K562 (cell line): ENCODE data around the gene PRKCE. TPM values are rescaled to one million over a fixed set of nuclear protein-coding genes. Genes with fewer than 3 reads are reported as not detected.

Experiments
- ATAC-seq: fragments of 200-7000 bp; cut with Tn5 transposase; 3 replicates; pipeline ENCODE4 v1.9.1; 2020; ENCODE audit warnings: moderate library complexity
- BruUV-seq: library from RNA; stranded (reverse); fragments of 400-500 nt; replicated peaks from 2 replicates; lab custom pipeline; 2021; lab: Mats Ljungman, UMichigan
- CTCF ChIA-PET: fragments of 300-600 bp; formaldehyde crosslinking; extraction: SDS; loops from one replicate; lab custom pipeline; 2021; ENCODE audit warnings: low intra/inter-chr PET ratio; lab: Yijun Ruan, JAX
- POLR2A ChIA-PET: fragments of 300-600, 350-650 bp; sonication (Branson Sonifier 250); formaldehyde crosslinking; extraction: SDS; loops from one replicate; lab custom pipeline; 2021; ENCODE audit warnings: antibody characterized with exemption, inconsistent platforms; lab: Yijun Ruan, JAX
- DNase-seq, 4 experiments: peaks; one replicate each; pipeline versions ENCODE4 v3.0.0 to v3.0.0-alpha.2; 2011 to 2018; ENCODE audit warnings: low spot score in 3 of 4, mixed read lengths in 3 of 4; ENCODE audit errors: extremely low read depth in 1 of 4
- FAIRE-seq: peaks from 2 replicates; lab custom pipeline; 2011; peaks lifted over from hg19 to GRCh38; lab: Jason Lieb, UNC
- H2AFZ ChIP-seq: 2 replicates; pipeline ENCODE4 v1.6.0; 2011; ENCODE audit warnings: low read depth, low read length, control low read depth, inconsistent platforms
- H3K27ac ChIP-seq: fragments of 200-600 bp; 3 replicates; pipeline ENCODE4 v1.8.0; 2011; ENCODE audit warnings: low read depth, mild to moderate bottlenecking, control low read depth, inconsistent platforms, low read length, moderate library complexity, mixed read lengths; ENCODE audit errors: extremely low read depth
- H3K27me3 ChIP-seq, 2 experiments: fragments of 300-600 bp in 1 of 2; 2 replicates in 1 of 2; 3 replicates in 1 of 2; pipeline versions ENCODE4 v1.6.0 to v1.8.0; 2011; ENCODE audit warnings: inconsistent platforms in 2 of 2, low read length in 2 of 2, mild to moderate bottlenecking in 1 of 2, mixed read lengths in 1 of 2, moderate library complexity in 1 of 2; ENCODE audit not compliant: control insufficient read depth in 2 of 2, insufficient read depth in 2 of 2
- H3K36me3 ChIP-seq: fragments of 300-600 bp; 3 replicates; pipeline ENCODE4 v1.8.0; 2011; ENCODE audit warnings: mild to moderate bottlenecking, low read length, inconsistent platforms; ENCODE audit not compliant: control insufficient read depth, insufficient read depth
- H3K4me1 ChIP-seq, 2 experiments: fragments of 200-600 bp in 1 of 2; replicated peaks in 1 of 2; 2 replicates in 1 of 2; 3 replicates in 1 of 2; pipeline versions ENCODE4 v1.5.1 to v1.8.0; 2011; ENCODE audit warnings: inconsistent platforms in 2 of 2, low read length in 2 of 2, mild to moderate bottlenecking in 1 of 2, mixed read lengths in 1 of 2, moderate library complexity in 1 of 2; ENCODE audit not compliant: control insufficient read depth in 2 of 2, insufficient read depth in 2 of 2
- H3K4me2 ChIP-seq: 2 replicates; pipeline ENCODE4 v1.6.1; 2011; ENCODE audit warnings: low read length, control low read depth, inconsistent platforms, mixed read lengths; ENCODE audit not compliant: insufficient read depth
- H3K4me3 ChIP-seq: fragments of 200-600 bp; sonication (generic), shearing (Covaris generic); 2 replicates; pipeline ENCODE4 v1.5.1; 2016; ENCODE audit warnings: control low read depth, inconsistent platforms
- H3K79me2 ChIP-seq: fragments of 200-600 bp; 3 replicates; pipeline ENCODE4 v1.8.0; 2011; ENCODE audit warnings: low read length, inconsistent platforms; ENCODE audit not compliant: control insufficient read depth, insufficient read depth
- H3K9ac ChIP-seq, 2 experiments: 2 replicates each; pipeline versions ENCODE4 v1.6.0 to v1.6.1; 2011; ENCODE audit warnings: low read depth in 2 of 2, low read length in 2 of 2, control low read depth in 1 of 2, inconsistent platforms in 1 of 2, mild to moderate bottlenecking in 1 of 2, mixed read lengths in 1 of 2; ENCODE audit not compliant: insufficient read depth in 1 of 2
- H3K9me1 ChIP-seq: one replicate; pipeline ENCODE4 v1.6.0; 2011; ENCODE audit warnings: inconsistent platforms, mild to moderate bottlenecking, low read length, moderate library complexity; ENCODE audit not compliant: control insufficient read depth, insufficient read depth
- H3K9me3 ChIP-seq: replicated peaks from 2 replicates; pipeline ENCODE4 v1.5.1; 2011; ENCODE audit warnings: low read depth, low read length, inconsistent platforms; ENCODE audit not compliant: control insufficient read depth, insufficient read depth
- H4K20me1 ChIP-seq: replicated peaks from 2 replicates; pipeline ENCODE4 v1.6.1; 2011; ENCODE audit warnings: low read length, inconsistent platforms, mixed read lengths; ENCODE audit not compliant: control insufficient read depth, insufficient read depth
- CREB3 ChIP-seq: fragments of 450-650 bp; conservative IDR thresholded peaks from 2 replicates; pipeline ENCODE4 v1.6.1; 2016; ENCODE audit warnings: missing genetic modification characterization, low read depth, mild to moderate bottlenecking, missing compliant biosample characterization, moderate library complexity
- CTBP1 ChIP-seq: fragments of 450-650 bp; IDR thresholded peaks from 2 replicates; pipeline ENCODE4 v1.6.1; 2016; ENCODE audit warnings: borderline replicate concordance
- EP300 ChIP-seq: IDR thresholded peaks from 2 replicates; pipeline ENCODE4 v1.6.1; 2012; ENCODE audit warnings: low read length, improper control_type of control experiment
- ETS1 ChIP-seq: conservative IDR thresholded peaks from 2 replicates; pipeline ENCODE4 v1.6.1; 2011; ENCODE audit warnings: low read depth, mild to moderate bottlenecking, low read length; ENCODE audit not compliant: control insufficient read depth
- FOXJ2 ChIP-seq: fragments of 200-800 bp; sonication (Bioruptor generic); IDR thresholded peaks from 2 replicates; pipeline ENCODE4 v1.6.1; 2016; ENCODE audit warnings: missing genetic modification characterization, missing compliant biosample characterization
- KLF13 ChIP-seq: fragments of 450-650 bp; IDR thresholded peaks from 2 replicates; pipeline ENCODE4 v1.6.1; 2016; ENCODE audit warnings: missing genetic modification characterization, low read depth, mild to moderate bottlenecking, missing compliant biosample characterization, moderate library complexity, borderline replicate concordance
- MNT ChIP-seq, 2 experiments: fragments of 450-650 bp; conservative IDR thresholded peaks; 2 replicates each; pipeline ENCODE4 v1.6.1; 2017; ENCODE audit warnings: mild to moderate bottlenecking in 2 of 2, moderate library complexity in 2 of 2
- PURB ChIP-seq: sonication (generic); formaldehyde crosslinking; IDR thresholded peaks from 2 replicates; pipeline ENCODE4 v1.9.0; 2021; ENCODE audit warnings: low read depth, mild to moderate bottlenecking, missing genetic modification reagents
- RFX7 ChIP-seq: fragments of 250-450 bp; sonication (Bioruptor Pico); IDR thresholded peaks from 2 replicates; pipeline ENCODE4 v1.5.1; 2021; ENCODE audit warnings: mild to moderate bottlenecking
- SIN3A ChIP-seq, 2 experiments: fragments of 150-350 bp in 1 of 2; IDR thresholded peaks; 2 replicates each; pipeline ENCODE4 v1.6.1; 2011 to 2016; ENCODE audit warnings: borderline replicate concordance in 2 of 2, low read depth in 2 of 2, low read length in 2 of 2, mild to moderate bottlenecking in 2 of 2, moderate library complexity in 2 of 2; ENCODE audit not compliant: control insufficient read depth in 1 of 2
- SLC30A9 ChIP-seq: fragments of 250-450 bp; sonication (Bioruptor Pico); IDR thresholded peaks from 2 replicates; pipeline ENCODE4 v1.8.0; 2022; ENCODE audit warnings: mild to moderate bottlenecking, moderate library complexity
- TRIM28 ChIP-seq: fragments of 450-650 bp; IDR thresholded peaks from 2 replicates; pipeline ENCODE4 v1.6.1; 2017
- XRCC5 ChIP-seq: fragments of 200-400 bp; formaldehyde crosslinking; IDR thresholded peaks from 2 replicates; pipeline ENCODE4 v1.6.1; 2017; ENCODE audit warnings: low read depth, mild to moderate bottlenecking, low read length
- ZC3H4 ChIP-seq: sonication (generic); formaldehyde crosslinking; IDR thresholded peaks from 2 replicates; pipeline ENCODE4 v1.9.0; 2021; ENCODE audit warnings: missing genetic modification reagents, borderline replicate concordance
- ZNF354B ChIP-seq: fragments of 250-450 bp; sonication (Bioruptor Pico); IDR thresholded peaks from 2 replicates; pipeline ENCODE4 v1.4.0; 2020
- ZNF589 ChIP-seq: fragments of 200-800 bp; sonication (Bioruptor generic); IDR thresholded peaks from 2 replicates; pipeline ENCODE4 v1.6.1; 2016; ENCODE audit warnings: low read depth, missing genetic modification characterization, missing compliant biosample characterization
- ZNF639 ChIP-seq, 2 experiments: fragments of 200-800 bp in 1 of 2; sonication (Bioruptor generic) in 1 of 2; sonication (generic) in 1 of 2; formaldehyde crosslinking in 1 of 2; IDR thresholded peaks in 1 of 2; conservative IDR thresholded peaks in 1 of 2; 2 replicates each; pipeline versions ENCODE4 v1.5.0 to v1.6.1; 2016 to 2020; ENCODE audit warnings: missing compliant biosample characterization in 1 of 2, missing genetic modification characterization in 1 of 2, missing genetic modification reagents in 1 of 2
- WGBS: fragments of 100-300 bp; shearing (Covaris generic); methylation state at CpG from one replicate; pipeline ENCODE4 v1.1.6; 2016; ENCODE audit warnings: low coverage, mixed read lengths; ENCODE audit not compliant: insufficient coverage; ENCODE audit errors: missing lambda C conversion rate; 5-methylcytosine and 5-hydroxymethylcytosine counted together
- in situ Hi-C: fragments of 300-500 bp; cut with MboI; formaldehyde crosslinking; loops from 4 replicates; pipeline ENCODE4 v1.15.0; 2018; ENCODE audit warnings: inconsistent platforms, mixed read lengths
- intact Hi-C: fragments of 100-400 bp; cut with micrococcal nuclease; formaldehyde crosslinking; loops from 2 replicates; pipeline ENCODE4 v1.14.2; 2022
- polyA plus RNA-seq, 8 experiments: library from polyadenylated mRNA; depleted of rRNA in 4 of 8; stranded (reverse) in 5 of 8; unstranded in 3 of 8; fragments of >200 nt; fragmentation: Nextera tagmentation in 2 of 8; fragmentation: Illumina TruSeq in 1 of 8; extraction: Ambion mirVana in 2 of 8; extraction: Trizol in 1 of 8; gene quantifications; 2 replicates each; pipeline versions ENCODE4 v1.2.1 to v1.2.3, GENCODE V29; 2011 to 2014; ENCODE audit warnings: inconsistent platforms in 1 of 8, missing spikeins in 1 of 8
- total RNA-seq, 7 experiments: library from RNA; depleted of rRNA in 6 of 7; stranded (reverse); fragments of >200 nt in 6 of 7; fragmentation: Illumina TruSeq in 2 of 7; extraction: Trizol in 2 of 7; gene quantifications; 2 replicates each; pipeline versions ENCODE4 v1.2.1 to v1.2.3, GENCODE V29; 2011 to 2021; ENCODE audit warnings: low replicate concordance in 1 of 7

PRKCE gene
- total and polyA plus RNA-seq, 9 of the 15 experiments (the other 6 are each of a cell fraction or from before 2014, with no cell fraction given): 0.06 to 1.0 (median 0.22) TPM; not detected in 1

GRCh38 chr2:45867800-45868199 lies 216.3 kb downstream of the PRKCE start:
- CTCF ChIA-PET: interaction anchor here (0.6 kb wide), 1 partner anchor 129 kb away, joined by 3 read pairs; no protein-coding TSS in a partner anchor
- WGBS: 7% methylated on average over 4 of the region's 4 CpGs
- POLR2A ChIA-PET: no interaction called here
- TF ChIP-seq ZNF589 (CRISPR knock-in tag) (no peak), KLF13 (no peak), CTBP1 (no peak), ZNF354B (no peak), SIN3A (IDR thresholded peaks at IDR 0.05; ENCODE audit: borderline replicate concordance in 2 of 2, control insufficient read depth in 1 of 2, low read depth in 2 of 2, low read length in 2 of 2) (no peak), FOXJ2 (tag) (no peak), CREB3 (tag) (no peak), ZC3H4 (CRISPR knock-in tag) (no peak), ZNF639 (CRISPR knock-in tag; conservative IDR thresholded peaks at IDR 0.05 in 1 of 2, IDR thresholded peaks at IDR 0.05 in 1 of 2) (no peak), PURB (CRISPR knock-in tag) (no peak), EP300 (no peak), SLC30A9 (CRISPR knock-in tag) (no peak), ETS1 (no peak), RFX7 (no peak), MNT (conservative IDR thresholded peaks at IDR 0.05) (no peak), XRCC5 (no peak), TRIM28 (no peak)

More at GRCh38 chr2:45867800-45868199, 216.3 kb downstream of the PRKCE start:
- FAIRE-seq (no peak), ATAC-seq (no peak), DNase-seq (no peak)
- H3K36me3 ChIP-seq: no peaks in the 10 kb centered on the region
- H3K27me3 ChIP-seq: peaks cover 4 to 25% of the 10 kb centered on the region in 2 experiments; a peak in 4 of 5 replicates
- no peaks in the 10 kb centered on the region; the same call in 1 of the 2 replicates for H4K20me1 ChIP-seq
- BruUV-seq: no TSS peak
- H3K9ac ChIP-seq: no peak overlapping the region
- in situ Hi-C loops (no loop called here), intact Hi-C loops (no loop called here)
- no peak overlapping the region for H3K4me2 ChIP-seq
- H3K4me1 ChIP-seq: no peaks in the 10 kb centered on the region; a peak in 1 of 5 replicates
- no peak overlapping the region for H3K27ac ChIP-seq
- H3K9me3 ChIP-seq: no peaks in the 10 kb centered on the region
- no peaks in the 10 kb centered on the region for H3K9me1 ChIP-seq
- no peak overlapping the region for H3K4me3 ChIP-seq
- no peaks in the 10 kb centered on the region for H3K79me2 ChIP-seq
- no peak overlapping the region for H2AFZ ChIP-seq
